Loucy (cell line): ENCODE data around the gene MYADML2.

Experiments
- CTCF ChIP-seq: fragments of 200-600 bp; sonication (generic); conservative IDR thresholded peaks from 2 replicates; pipeline ENCODE4 v1.5.1; 2014; ENCODE audit warnings: mild to moderate bottlenecking, antibody characterized with exemption, low read length
- EZH2phosphoT487 ChIP-seq: fragments of 200-600 bp; IDR thresholded peaks from 2 replicates; pipeline ENCODE4 v1.6.1; 2018; ENCODE audit warnings: antibody characterized with exemption, mild to moderate bottlenecking, moderate library complexity, borderline replicate concordance

DNA sequence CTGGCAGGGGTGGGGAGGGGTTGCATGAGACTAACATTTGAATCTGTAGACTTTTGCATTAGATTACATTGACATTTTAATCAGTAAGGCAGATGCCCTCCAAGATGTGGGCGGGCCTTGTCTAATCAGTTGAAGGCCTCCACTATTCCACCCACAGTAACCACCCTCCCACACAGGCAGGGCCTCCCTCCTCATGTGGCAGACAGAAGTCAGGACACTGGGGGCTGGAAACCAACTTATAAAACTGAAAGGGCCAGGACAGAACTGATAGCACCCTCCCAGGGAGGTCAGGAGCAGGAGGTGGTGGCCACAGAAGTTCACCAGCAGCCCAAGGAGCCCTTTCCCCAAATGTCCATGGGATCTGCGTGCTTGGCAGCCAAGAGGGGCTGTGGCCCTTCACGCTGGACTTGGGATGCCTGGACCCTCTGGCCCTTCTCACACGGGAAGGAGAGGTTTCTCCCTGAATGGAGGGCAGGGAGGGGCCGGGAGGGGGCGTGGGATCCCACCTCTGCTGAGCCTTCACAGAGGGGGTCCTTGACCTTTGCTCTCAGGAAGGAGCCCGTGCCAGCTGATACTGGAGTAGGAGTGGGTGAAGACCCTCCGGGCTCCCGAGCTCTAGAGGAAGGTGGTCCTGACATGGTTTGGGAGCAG lies 14.6 kb downstream of the MYADML2 start:
- TF ChIP-seq EZH2phosphoT487 (no peak), CTCF (no peak)
